HEK293 (cell line): ENCODE data around the gene HES1.

Experiments
- CTCF ChIA-PET: fragments of 350-600 bp; formaldehyde crosslinking; extraction: SDS; loops from one replicate; lab custom pipeline; 2021; ENCODE audit warnings: antibody characterized with exemption; lab: Yijun Ruan, JAX
- POLR2A ChIA-PET: fragments of 300-600 bp; formaldehyde crosslinking; extraction: SDS; loops from one replicate; lab custom pipeline; 2020; ENCODE audit warnings: antibody characterized with exemption, inconsistent platforms; lab: Yijun Ruan, JAX
- H3K27ac ChIP-seq: fragments of 200-500 bp; sonication (Bioruptor generic); 2 replicates; pipeline ENCODE4 v1.5.1; 2014; ENCODE audit warnings: low read depth, low read length, control low read depth, inconsistent platforms; ENCODE audit errors: extremely low read depth
- H3K36me3 ChIP-seq, 2 experiments: fragments of 200-500 bp in 1 of 2; sonication (Bioruptor generic) in 1 of 2; 1 replicate in 1 of 2; 2 replicates in 1 of 2; pipeline ENCODE4 v1.5.1; 2014 to 2017; ENCODE audit warnings: inconsistent platforms in 2 of 2, low read length in 2 of 2; ENCODE audit not compliant: control insufficient read depth in 2 of 2, insufficient read depth in 1 of 2
- H3K4me1 ChIP-seq: fragments of 200-500 bp; sonication (Bioruptor generic); 2 replicates; pipeline ENCODE4 v1.5.1; 2014; ENCODE audit warnings: mild to moderate bottlenecking, low read length, inconsistent platforms; ENCODE audit not compliant: control insufficient read depth, insufficient read depth
- H3K4me3 ChIP-seq: 2 replicates; pipeline ENCODE4 v1.5.1; 2011; ENCODE audit warnings: low read depth, mild to moderate bottlenecking, control low read depth, low read length, moderate library complexity
- H3K9me3 ChIP-seq: fragments of 200-500 bp; sonication (Bioruptor generic); 2 replicates; pipeline ENCODE4 v1.5.1; 2014; ENCODE audit warnings: low read depth, low read length, inconsistent platforms; ENCODE audit not compliant: control insufficient read depth, insufficient read depth
- HIC1 ChIP-seq: fragments of 450-650 bp; formaldehyde crosslinking; IDR thresholded peaks from 2 replicates; pipeline ENCODE4 v1.5.1; 2016; ENCODE audit warnings: missing biosample characterization, missing genetic modification characterization
- KLF8 ChIP-seq: fragments of 450-650 bp; formaldehyde crosslinking; IDR thresholded peaks from 2 replicates; pipeline ENCODE4 v1.5.1; 2016; ENCODE audit warnings: missing biosample characterization, missing genetic modification characterization
- MYNN ChIP-seq: fragments of 450-650 bp; formaldehyde crosslinking; IDR thresholded peaks from 2 replicates; pipeline ENCODE4 v1.5.1; 2016; ENCODE audit warnings: missing biosample characterization, missing genetic modification characterization, borderline replicate concordance
- TCF7L2 ChIP-seq: IDR thresholded peaks from 2 replicates; pipeline ENCODE4 v1.6.1; 2011; ENCODE audit warnings: low read depth, mild to moderate bottlenecking, inconsistent platforms, low read length, moderate library complexity, borderline replicate concordance
- ZBTB10 ChIP-seq: fragments of 450-650 bp; formaldehyde crosslinking; IDR thresholded peaks from 2 replicates; pipeline ENCODE4 v1.5.1; 2016; ENCODE audit warnings: missing biosample characterization, missing genetic modification characterization
- ZBTB11 ChIP-seq: fragments of 450-650 bp; formaldehyde crosslinking; conservative IDR thresholded peaks from 2 replicates; pipeline ENCODE4 v1.5.1; 2016; ENCODE audit warnings: low read depth, missing biosample characterization, missing genetic modification characterization
- ZNF366 ChIP-seq: fragments of 450-650 bp; formaldehyde crosslinking; conservative IDR thresholded peaks from 2 replicates; pipeline ENCODE4 v1.5.1; 2016; ENCODE audit warnings: missing biosample characterization, missing genetic modification characterization
- ZNF398 ChIP-seq: fragments of 450-650 bp; formaldehyde crosslinking; IDR thresholded peaks from 2 replicates; pipeline ENCODE4 v1.5.1; 2017; ENCODE audit warnings: missing biosample characterization, missing genetic modification characterization
- ZNF510 ChIP-seq: fragments of 450-650 bp; formaldehyde crosslinking; IDR thresholded peaks from 2 replicates; pipeline ENCODE4 v1.5.1; 2018; ENCODE audit warnings: mild to moderate bottlenecking, missing genetic modification characterization, missing biosample characterization; ENCODE audit not compliant: insufficient replicate concordance
- ZNF513 ChIP-seq: fragments of 450-650 bp; IDR thresholded peaks from 2 replicates; pipeline ENCODE4 v1.5.1; 2018; ENCODE audit warnings: missing biosample characterization, missing genetic modification characterization
- ZNF521 ChIP-seq: fragments of 450-650 bp; formaldehyde crosslinking; IDR thresholded peaks from 2 replicates; pipeline ENCODE4 v1.5.1; 2017; ENCODE audit warnings: missing biosample characterization, mild to moderate bottlenecking, missing genetic modification characterization
- ZNF629 ChIP-seq: fragments of 450-650 bp; formaldehyde crosslinking; IDR thresholded peaks from 2 replicates; pipeline ENCODE4 v1.5.1; 2017; ENCODE audit warnings: missing biosample characterization, missing genetic modification characterization
- ZNF639 ChIP-seq: fragments of 450-650 bp; formaldehyde crosslinking; IDR thresholded peaks from 2 replicates; pipeline ENCODE4 v1.5.1; 2016; ENCODE audit warnings: missing biosample characterization, missing genetic modification characterization
- ZNF664 ChIP-seq: fragments of 450-650 bp; formaldehyde crosslinking; IDR thresholded peaks from 2 replicates; pipeline ENCODE4 v1.5.1; 2016; ENCODE audit warnings: missing biosample characterization, missing genetic modification characterization
- ZNF704 ChIP-seq: fragments of 450-650 bp; formaldehyde crosslinking; IDR thresholded peaks from 2 replicates; pipeline ENCODE4 v1.5.1; 2016; ENCODE audit warnings: missing biosample characterization, missing genetic modification characterization
- ZNF76 ChIP-seq: fragments of 450-650 bp; formaldehyde crosslinking; IDR thresholded peaks from 2 replicates; pipeline ENCODE4; 2016; ENCODE audit warnings: low read depth, missing biosample characterization, missing genetic modification characterization, borderline replicate concordance

Gene HES1

GRCh38 chr3:194098843-194099183 lies 37.1 kb upstream of the HES1 start:
- CTCF ChIA-PET = no interaction called here
- no peak overlapping the region for H3K27ac ChIP-seq
- no peaks in the 10 kb centered on the region for H3K9me3 ChIP-seq
- TF ChIP-seq TCF7L2 (no peak), ZNF629 (tag by site-specific recombination) (no peak), MYNN (tag by site-specific recombination) (no peak), ZNF510 (tag by site-specific recombination) (no peak), ZNF398 (no peak), ZNF366 (tag by site-specific recombination) (no peak), ZBTB11 (tag by site-specific recombination) (no peak), ZNF639 (tag by site-specific recombination) (no peak), ZNF704 (tag by site-specific recombination) (no peak), ZNF513 (no peak), KLF8 (tag by site-specific recombination) (no peak)
- H3K36me3 ChIP-seq = no peaks in the 10 kb centered on the region
- 0 out of 2 replicates have a peak, but pooled peaks cover 3% of the 10 kb centered on the region for H3K4me1 ChIP-seq
- H3K4me3 ChIP-seq = no peak overlapping the region
- POLR2A ChIA-PET = interaction anchor here (1.4 kb wide), 1 partner anchor 10 kb away, joined by 5 read pairs; no protein-coding TSS in a partner anchor

GRCh38 chr3:194099215-194099614 lies 36.7 kb upstream of the HES1 start:
- H3K9me3 ChIP-seq = no peaks in the 10 kb centered on the region
- H3K27ac ChIP-seq = no peak overlapping the region
- 0 out of 2 replicates have a peak, but pooled peaks cover 3% of the 10 kb centered on the region for H3K4me1 ChIP-seq
- ChIA-PET CTCF (no interaction called here), POLR2A (interaction anchor here (1.4 kb wide), 1 partner anchor 10 kb away, joined by 5 read pairs; no protein-coding TSS in a partner anchor)
- H3K36me3 ChIP-seq = no peaks in the 10 kb centered on the region
- no peak overlapping the region for H3K4me3 ChIP-seq
- TF ChIP-seq HIC1 (tag by site-specific recombination) (no peak), ZNF521 (tag by site-specific recombination) (no peak), ZNF704 (tag by site-specific recombination) (no peak), ZNF76 (no peak), ZBTB10 (tag by site-specific recombination) (no peak), ZNF664 (tag by site-specific recombination) (no peak)
